ENCODE data around the gene AKNA.

GRCh38 chr9:114319147-114319546 is 68.6 kb downstream of the AKNA start:
- TF ChIP-seq GABPA (IDR thresholded peaks at IDR 0.05; ENCODE audit: low read depth) = no peak
- TF ChIP-seq CTCF (IDR thresholded peaks at IDR 0.05) = no peak
- no peak for TF ChIP-seq RCOR1 (IDR thresholded peaks at IDR 0.05; ENCODE audit: low read length)
- no peak for TF ChIP-seq POLR2AphosphoS5 (IDR thresholded peaks at IDR 0.05; ENCODE audit: low read depth, low read length)
- TF ChIP-seq NRF1 (IDR thresholded peaks at IDR 0.05; ENCODE audit: low read depth, low read length) = no peak
- TF ChIP-seq EZH2phosphoT487 (IDR thresholded peaks at IDR 0.05; ENCODE audit: borderline replicate concordance, low read depth) = no peak
- no peak for TF ChIP-seq USF2 (IDR thresholded peaks at IDR 0.05; ENCODE audit: borderline replicate concordance, low read depth, low read length)
- TF ChIP-seq MEF2A (IDR thresholded peaks at IDR 0.05; ENCODE audit: borderline replicate concordance, low read depth) = no peak
- TF ChIP-seq CHD2 (IDR thresholded peaks at IDR 0.05; ENCODE audit: low read length, partially characterized antibody) = no peak
- no peak for TF ChIP-seq YY1 (IDR thresholded peaks at IDR 0.05; ENCODE audit: low read depth)
- TF ChIP-seq RFX5 (IDR thresholded peaks at IDR 0.05; ENCODE audit: low read length) = no peak
- no peak for TF ChIP-seq GATA2 (CRISPR knock-in tag; IDR thresholded peaks at IDR 0.05)
- TF ChIP-seq RAD21 (IDR thresholded peaks at IDR 0.05; ENCODE audit: low read length) = no peak
